ENCODE results near the gene CLPTM1L. TPM values are rescaled to one million over a fixed set of nuclear protein-coding genes. Genes with fewer than 3 reads are reported as not detected.
"Not testable (repeated sequence)": the region's sequence is repeated elsewhere in the genome, so short reads cannot be mapped to it uniquely, and the experiment has no call there.

The CLPTM1L gene
- total RNA-seq, 1 donor from 2014 or later = 34.2 TPM

- TF ChIP-seq CTCF (IDR thresholded peaks at IDR 0.05; ENCODE audit: borderline replicate concordance) = no peak
- intact Hi-C loops (cut with micrococcal nuclease) = no loop called here
- H3K4me3 ChIP-seq = no peak overlapping the region
- no peaks in the 10 kb centered on the region for H3K4me1 ChIP-seq
- H3K9me3 ChIP-seq (replicated peaks) = peaks cover 10% of the 10 kb centered on the region
- DNase-seq = no peak
- peaks cover 8% of the 10 kb centered on the region for H3K27me3 ChIP-seq (ENCODE audit: low read depth)
- no peak overlapping the region for H3K27ac ChIP-seq (replicated peaks)
- H3K36me3 ChIP-seq = no peaks in the 10 kb centered on the region
Observed at GRCh38 chr5:1285141-1285540, 59.8 kb downstream of the CLPTM1L start.

GRCh38 chr5:1284336-1284970 lies 60.4 kb downstream of the CLPTM1L start:
- H3K4me3 ChIP-seq; H3K27me3 ChIP-seq (ENCODE audit: low read depth); H3K9me3 ChIP-seq (replicated peaks); H3K36me3 ChIP-seq; H3K4me1 ChIP-seq; DNase-seq; H3K27ac ChIP-seq (replicated peaks); intact Hi-C loops (cut with micrococcal nuclease): not testable (repeated sequence)

- intact Hi-C loops (cut with micrococcal nuclease); H3K4me3 ChIP-seq; H3K27me3 ChIP-seq (ENCODE audit: low read depth); H3K36me3 ChIP-seq; H3K27ac ChIP-seq (replicated peaks); H3K4me1 ChIP-seq; DNase-seq: not testable (repeated sequence)
- peaks cover 13% of the 10 kb centered on the region for H3K9me3 ChIP-seq (replicated peaks)
Observed at GRCh38 chr5:1283729-1284041, 61.2 kb downstream of the CLPTM1L start.

- H3K9me3 ChIP-seq (replicated peaks) = peaks cover 15% of the 10 kb centered on the region
- DNase-seq; H3K27me3 ChIP-seq (ENCODE audit: low read depth); H3K4me1 ChIP-seq; H3K27ac ChIP-seq (replicated peaks); H3K4me3 ChIP-seq; intact Hi-C loops (cut with micrococcal nuclease); H3K36me3 ChIP-seq: not testable (repeated sequence)
Observed at GRCh38 chr5:1282993-1283728, 61.7 kb downstream of the CLPTM1L start.

- no peaks in the 10 kb centered on the region for H3K36me3 ChIP-seq
- DNase-seq = peak; percentile 17
- no peak for TF ChIP-seq CTCF (IDR thresholded peaks at IDR 0.05; ENCODE audit: borderline replicate concordance)
- H3K9me3 ChIP-seq (replicated peaks) = peaks cover 8% of the 10 kb centered on the region
- H3K27me3 ChIP-seq (ENCODE audit: low read depth) = no peaks in the 10 kb centered on the region
- intact Hi-C loops (cut with micrococcal nuclease) = no loop called here
- no peak overlapping the region for H3K27ac ChIP-seq (replicated peaks)
- no peaks in the 10 kb centered on the region for H3K4me1 ChIP-seq
- H3K4me3 ChIP-seq = no peak overlapping the region
Observed at GRCh38 chr5:1282131-1282992, 62.5 kb downstream of the CLPTM1L start.

GRCh38 chr5:1281038-1281882 lies 63.6 kb downstream of the CLPTM1L start:
- no peak for DNase-seq
- H3K27ac ChIP-seq (replicated peaks) = no peak overlapping the region

More at GRCh38 chr5:1281038-1281882, 63.6 kb downstream of the CLPTM1L start:
- peaks cover 8% of the 10 kb centered on the region for H3K9me3 ChIP-seq (replicated peaks)
- no peaks in the 10 kb centered on the region for H3K27me3 ChIP-seq (ENCODE audit: low read depth)
- no peaks in the 10 kb centered on the region for H3K36me3 ChIP-seq
- TF ChIP-seq CTCF (IDR thresholded peaks at IDR 0.05; ENCODE audit: borderline replicate concordance) = no peak
- intact Hi-C loops (cut with micrococcal nuclease) = no loop called here
- no peak overlapping the region for H3K4me3 ChIP-seq
- H3K4me1 ChIP-seq = no peaks in the 10 kb centered on the region

Data from left ventricle myocardium inferior (tissue), 1 donor.